H9 (cell line): ENCODE results near the gene AGA. TPM values are rescaled to one million over a fixed set of nuclear protein-coding genes. Genes with fewer than 3 reads are reported as not detected.

Source experiments
- DNase-seq: peaks from one replicate; pipeline ENCODE4 v3.0.0-alpha.2; 2017
- H2AFZ ChIP-seq: one replicate; pipeline ENCODE4 v1.6.1; 2013; ENCODE audit warnings: mild to moderate bottlenecking, low read length, control low read depth, moderate library complexity
- H2AK5ac ChIP-seq: 2 replicates; pipeline ENCODE4 v1.6.1; 2013; ENCODE audit warnings: low read length, control low read depth, mixed read lengths; ENCODE audit not compliant: insufficient read length
- H2BK120ac ChIP-seq: one replicate; pipeline ENCODE4 v1.6.1; 2013; ENCODE audit warnings: low read depth, mild to moderate bottlenecking, low read length, control low read depth, inconsistent platforms; ENCODE audit not compliant: poor library complexity, severe bottlenecking
- H2BK12ac ChIP-seq: 2 replicates; pipeline ENCODE4 v1.6.1; 2013; ENCODE audit warnings: low read length, control low read depth, mixed read lengths, low read depth; ENCODE audit not compliant: insufficient read length
- H2BK15ac ChIP-seq: 2 replicates; pipeline ENCODE4 v1.6.1; 2013; ENCODE audit warnings: low read depth, low read length, control low read depth
- H2BK20ac ChIP-seq: one replicate; pipeline ENCODE4 v1.6.1; 2013; ENCODE audit warnings: low read depth, mild to moderate bottlenecking, low read length, control low read depth, inconsistent platforms; ENCODE audit not compliant: poor library complexity, severe bottlenecking
- H2BK5ac ChIP-seq: 2 replicates; pipeline ENCODE4 v1.6.1; 2013; ENCODE audit warnings: low read length, control low read depth, mixed read lengths; ENCODE audit not compliant: insufficient read length
- H3K14ac ChIP-seq: 2 replicates; pipeline ENCODE4 v1.6.1; 2013; ENCODE audit warnings: low read length, control low read depth; ENCODE audit not compliant: insufficient read depth
- H3K18ac ChIP-seq: 2 replicates; pipeline ENCODE4 v1.6.1; 2013; ENCODE audit warnings: low read depth, mild to moderate bottlenecking, mixed read lengths, low read length, control low read depth; ENCODE audit not compliant: insufficient read length
- H3K23ac ChIP-seq: 2 replicates; pipeline ENCODE4 v1.6.1; 2013; ENCODE audit warnings: low read length, control low read depth, mixed read lengths, low read depth; ENCODE audit not compliant: insufficient read length
- H3K23me2 ChIP-seq: 2 replicates; pipeline ENCODE4 v1.6.1; 2013; ENCODE audit warnings: low read depth, mild to moderate bottlenecking, mixed read lengths, low read length, control low read depth; ENCODE audit not compliant: insufficient read length, poor library complexity, severe bottlenecking
- H3K27ac ChIP-seq: 2 replicates; pipeline ENCODE4 v1.5.1; 2013; ENCODE audit warnings: low read length, control low read depth, mixed read lengths, low read depth; ENCODE audit not compliant: insufficient read length
- H3K27me3 ChIP-seq: 2 replicates; pipeline ENCODE4 v1.6.1; 2013; ENCODE audit warnings: low read length, control low read depth, inconsistent platforms; ENCODE audit not compliant: insufficient read depth
- H3K4ac ChIP-seq: 2 replicates; pipeline ENCODE4 v1.6.1; 2013; ENCODE audit warnings: low read depth, mild to moderate bottlenecking, control low read depth, inconsistent platforms, low read length, moderate library complexity
- H3K4me1 ChIP-seq: 2 replicates; pipeline ENCODE4 v1.6.1; 2013; ENCODE audit warnings: low read length, control low read depth, inconsistent platforms; ENCODE audit not compliant: insufficient read depth
- H3K4me2 ChIP-seq: 2 replicates; pipeline ENCODE4 v1.6.1; 2013; ENCODE audit warnings: low read length, control low read depth, mixed read lengths; ENCODE audit not compliant: insufficient read length, insufficient read depth
- H3K56ac ChIP-seq: 2 replicates; pipeline ENCODE4 v1.6.1; 2013; ENCODE audit warnings: low read depth, mild to moderate bottlenecking, mixed read lengths, low read length, control low read depth; ENCODE audit not compliant: insufficient read length
- H3K79me1 ChIP-seq: 2 replicates; pipeline ENCODE4 v1.6.1; 2013; ENCODE audit warnings: low read depth, mild to moderate bottlenecking, moderate library complexity, low read length, control low read depth, inconsistent platforms; ENCODE audit not compliant: insufficient read depth, poor library complexity, severe bottlenecking
- H3K79me2 ChIP-seq: 2 replicates; pipeline ENCODE4 v1.6.1; 2013; ENCODE audit warnings: low read length, control low read depth, inconsistent platforms; ENCODE audit not compliant: insufficient read depth
- H3K9ac ChIP-seq: 2 replicates; pipeline ENCODE4 v1.6.1; 2013; ENCODE audit warnings: low read length, control low read depth, mixed read lengths; ENCODE audit not compliant: insufficient read length; ENCODE audit errors: extremely low read depth
- H3K9me3 ChIP-seq: one replicate; pipeline ENCODE4 v1.6.1; 2013; ENCODE audit warnings: low read depth, low read length, inconsistent platforms; ENCODE audit not compliant: control insufficient read depth
- H3T11ph ChIP-seq: one replicate; pipeline ENCODE4 v1.6.1; 2013; ENCODE audit warnings: mild to moderate bottlenecking, low read length, control low read depth, inconsistent platforms
- H4K20me1 ChIP-seq: one replicate; pipeline ENCODE4 v1.6.1; 2013; ENCODE audit not compliant: control insufficient read depth, insufficient read length, insufficient read depth
- H4K5ac ChIP-seq: 2 replicates; pipeline ENCODE4 v1.6.1; 2013; ENCODE audit warnings: low read depth, mild to moderate bottlenecking, mixed read lengths, low read length, control low read depth; ENCODE audit not compliant: insufficient read length
- H4K8ac ChIP-seq: replicated peaks from 2 replicates; pipeline ENCODE4 v1.6.1; 2013; ENCODE audit warnings: low read length, control low read depth, mixed read lengths, low read depth; ENCODE audit not compliant: insufficient read length
- H4K91ac ChIP-seq: 2 replicates; pipeline ENCODE4 v1.6.1; 2013; ENCODE audit warnings: low read depth, mild to moderate bottlenecking, moderate library complexity, mixed read lengths, low read length, control low read depth; ENCODE audit not compliant: insufficient read length
- H3K27ac Mint-ChIP-seq, 3 experiments: 2 replicates in 2 of 3; 3 replicates in 1 of 3; pipeline ENCODE4 v1.8.0; 2020 to 2021; ENCODE audit warnings: mixed read lengths in 3 of 3, mild to moderate bottlenecking in 1 of 3, moderate library complexity in 1 of 3
- H3K27me3 Mint-ChIP-seq: 2 replicates; pipeline ENCODE4 v1.8.0; 2021; ENCODE audit warnings: low read depth, mild to moderate bottlenecking, moderate library complexity, mixed read lengths
- H3K36me3 Mint-ChIP-seq, 3 experiments: 2 replicates in 2 of 3; 3 replicates in 1 of 3; pipeline ENCODE4 v1.8.0; 2020 to 2021; ENCODE audit warnings: low read depth in 3 of 3, mixed read lengths in 3 of 3; ENCODE audit not compliant: insufficient read depth in 1 of 3
- H3K4me1 Mint-ChIP-seq, 2 experiments: 2 replicates each; pipeline ENCODE4 v1.8.0; 2020; ENCODE audit warnings: mixed read lengths in 2 of 2
- H3K4me3 Mint-ChIP-seq, 2 experiments: 2 replicates in 1 of 2; 3 replicates in 1 of 2; pipeline ENCODE4 v1.8.0; 2020 to 2021; ENCODE audit warnings: mild to moderate bottlenecking in 2 of 2, mixed read lengths in 2 of 2, moderate library complexity in 1 of 2
- H3K9me3 Mint-ChIP-seq, 2 experiments: 2 replicates in 1 of 2; 3 replicates in 1 of 2; pipeline ENCODE4 v1.8.0; 2020; ENCODE audit warnings: mild to moderate bottlenecking in 2 of 2, mixed read lengths in 2 of 2, moderate library complexity in 1 of 2
- WGBS: extraction: QIAGEN DNeasy Blood & Tissue Kit; methylation state at CpG from one replicate; pipeline ENCODE4 v1.1.7; 2013; ENCODE audit warnings: missing lambda C conversion rate, low lambda C conversion rate, mixed read lengths; ENCODE audit not compliant: insufficient read length; ENCODE audit errors: extremely low coverage; 5-methylcytosine and 5-hydroxymethylcytosine counted together
- total RNA-seq: library from RNA; stranded (reverse); gene quantifications from 2 replicates; pipeline ENCODE4 v1.2.1, GENCODE V29; 2021
- TF ChIP-seq, protein P1 (sequence below): fragments of 200-600 bp; sonication (generic); conservative IDR thresholded peaks from 3 replicates; pipeline ENCODE4 v1.8.0; 2021; ENCODE audit warnings: antibody characterized with exemption, mild to moderate bottlenecking

Gene AGA
- total RNA-seq, 1 experiment from 2014 or later, result 10.0 TPM

GRCh38 chr4:177484613-177485021 lies 42.4 kb upstream of the AGA start:
- H3K27me3 ChIP-seq, result no peaks in the 10 kb centered on the region
- H4K20me1 ChIP-seq, result no peaks in the 10 kb centered on the region
- no peaks in the 10 kb centered on the region for H3K79me1 ChIP-seq
- H3K14ac ChIP-seq, result no peak overlapping the region
- WGBS, result no CpG with 5 or more reads among the region's 1 CpG
- H3K4me2 ChIP-seq, result no peak overlapping the region
- H3K9ac ChIP-seq, result no peak overlapping the region
- no peak for DNase-seq
- Mint-ChIP-seq H3K9me3 (no peaks in the 10 kb centered on the region), H3K4me1 (peaks cover 21 to 25% of the 10 kb centered on the region in 2 experiments), H3K27ac (peak overlapping the region; percentile 12 to 63 (median 61); a peak in 4 of 7 replicates), H3K27me3 (no peaks in the 10 kb centered on the region), H3K4me3 (no peak overlapping the region), H3K36me3 (no peaks in the 10 kb centered on the region)
- H3K4me1 ChIP-seq, result peaks cover 4% of the 10 kb centered on the region; the same call in 1 of the 2 replicates
- no peak overlapping the region for H3K27ac ChIP-seq
- no peak overlapping the region for H3K18ac ChIP-seq
- H3K56ac ChIP-seq, result no peak overlapping the region
- no peak overlapping the region for H2BK12ac ChIP-seq
- no peaks in the 10 kb centered on the region for H3K79me2 ChIP-seq
- no peaks in the 10 kb centered on the region for H3K9me3 ChIP-seq
- H2AK5ac ChIP-seq, result no peak overlapping the region
- H4K8ac ChIP-seq, result no peak overlapping the region
- TF ChIP-seq, protein P1, sequence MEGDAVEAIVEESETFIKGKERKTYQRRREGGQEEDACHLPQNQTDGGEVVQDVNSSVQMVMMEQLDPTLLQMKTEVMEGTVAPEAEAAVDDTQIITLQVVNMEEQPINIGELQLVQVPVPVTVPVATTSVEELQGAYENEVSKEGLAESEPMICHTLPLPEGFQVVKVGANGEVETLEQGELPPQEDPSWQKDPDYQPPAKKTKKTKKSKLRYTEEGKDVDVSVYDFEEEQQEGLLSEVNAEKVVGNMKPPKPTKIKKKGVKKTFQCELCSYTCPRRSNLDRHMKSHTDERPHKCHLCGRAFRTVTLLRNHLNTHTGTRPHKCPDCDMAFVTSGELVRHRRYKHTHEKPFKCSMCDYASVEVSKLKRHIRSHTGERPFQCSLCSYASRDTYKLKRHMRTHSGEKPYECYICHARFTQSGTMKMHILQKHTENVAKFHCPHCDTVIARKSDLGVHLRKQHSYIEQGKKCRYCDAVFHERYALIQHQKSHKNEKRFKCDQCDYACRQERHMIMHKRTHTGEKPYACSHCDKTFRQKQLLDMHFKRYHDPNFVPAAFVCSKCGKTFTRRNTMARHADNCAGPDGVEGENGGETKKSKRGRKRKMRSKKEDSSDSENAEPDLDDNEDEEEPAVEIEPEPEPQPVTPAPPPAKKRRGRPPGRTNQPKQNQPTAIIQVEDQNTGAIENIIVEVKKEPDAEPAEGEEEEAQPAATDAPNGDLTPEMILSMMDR, result no peak
- H2AFZ ChIP-seq, result no peak overlapping the region
- no peak overlapping the region for H4K91ac ChIP-seq
- no peak overlapping the region for H2BK15ac ChIP-seq
- H3T11ph ChIP-seq, result no peak overlapping the region
- no peaks in the 10 kb centered on the region for H3K23me2 ChIP-seq
- H2BK5ac ChIP-seq, result no peak overlapping the region
- H3K23ac ChIP-seq, result no peak overlapping the region
- no peak overlapping the region for H2BK20ac ChIP-seq
- no peak overlapping the region for H4K5ac ChIP-seq
- H2BK120ac ChIP-seq, result no peak overlapping the region
- no peak overlapping the region for H3K4ac ChIP-seq
